Aorta (tissue), 5 donors: ENCODE data around the gene WNK1. TPM values are rescaled to one million over a fixed set of nuclear protein-coding genes. Genes with fewer than 3 reads are reported as not detected.
A peak's percentile ranks its signal among the peaks of the same experiment; 100 is the strongest.

ENCODE experiments used
- ATAC-seq: fragments of 200-7000 bp; cut with Tn5 transposase; one replicate; pipeline ENCODE4 v1.9.1; 2022; ENCODE audit warnings: moderate library complexity; ENCODE audit not compliant: low FRiP score
- DNase-seq, 2 donors: peaks; one replicate each; pipeline ENCODE4 v3.0.0-alpha.2; 2020
- H3K27ac ChIP-seq, 2 donors: one replicate each; pipeline ENCODE4 v1.5.1; 2013; ENCODE audit warnings: low read length in 2 of 2, mild to moderate bottlenecking in 2 of 2, moderate library complexity in 2 of 2, control low read depth in 1 of 2, inconsistent platforms in 1 of 2, low read depth in 1 of 2
- H3K27me3 ChIP-seq, 2 donors: one replicate each; pipeline ENCODE4 v1.6.1; 2013; ENCODE audit warnings: control low read depth in 1 of 2, low read length in 1 of 2, mild to moderate bottlenecking in 1 of 2, moderate library complexity in 1 of 2; ENCODE audit not compliant: insufficient read depth in 2 of 2, control insufficient read depth in 1 of 2
- H3K36me3 ChIP-seq, 2 donors: one replicate each; pipeline ENCODE4 v1.6.1; 2013; ENCODE audit warnings: control low read depth in 1 of 2, low read length in 1 of 2, mild to moderate bottlenecking in 1 of 2; ENCODE audit not compliant: insufficient read depth in 2 of 2, control insufficient read depth in 1 of 2
- H3K4me1 ChIP-seq, 2 donors: one replicate each; pipeline ENCODE4 v1.6.1; 2013; ENCODE audit warnings: low read length in 2 of 2, control low read depth in 1 of 2, mild to moderate bottlenecking in 1 of 2, moderate library complexity in 1 of 2; ENCODE audit not compliant: insufficient read depth in 2 of 2, control insufficient read depth in 1 of 2
- H3K4me3 ChIP-seq, 2 donors: one replicate each; pipeline ENCODE4 v1.5.1; 2013; ENCODE audit warnings: low read length in 2 of 2, control low read depth in 1 of 2, mild to moderate bottlenecking in 1 of 2
- H3K9me3 ChIP-seq: one replicate; pipeline ENCODE4 v1.6.1; 2013; ENCODE audit warnings: mild to moderate bottlenecking, low read length; ENCODE audit not compliant: control insufficient read depth
- WGBS, 2 donors: extraction: QIAGEN DNeasy Blood & Tissue Kit; methylation state at CpG; one replicate each; pipeline ENCODE4 v1.1.7; 2013; 5-methylcytosine and 5-hydroxymethylcytosine counted together
- intact Hi-C, 2 donors: fragments of 100-400 bp; cut with DNase I; formaldehyde crosslinking; loops; one replicate each; pipeline versions ENCODE4 v1.14.2 to v1.15.0; 2022
- polyA plus RNA-seq, 2 donors: library from polyadenylated mRNA; stranded (reverse); fragments of 200-250 nt; gene quantifications; one replicate each; pipeline ENCODE4 v1.2.3, GENCODE V29; 2013
- total RNA-seq, 2 donors: library from RNA; stranded (reverse); fragmentation: NEBNext Ultra II Directional; extraction: Animal tissue kit (Norgen Biotek cat#: 25700); gene quantifications; one replicate each; pipeline ENCODE4 v1.2.1, GENCODE V29; 2021
- donor health status: healthy with polysubstance abuse.
- donor health status: Bipolar disorder and iron deficiency.
- donor health status: DM: no; HTN: no; CAD: no.
- donor health status: DM: no; HTN: no; CAD: no.
- donor health status: DM: yes; HTN: yes; CAD: no.

Gene WNK1
- total and polyA plus RNA-seq, 4 donors: 22.3 to 226 (median 106) TPM

DNA sequence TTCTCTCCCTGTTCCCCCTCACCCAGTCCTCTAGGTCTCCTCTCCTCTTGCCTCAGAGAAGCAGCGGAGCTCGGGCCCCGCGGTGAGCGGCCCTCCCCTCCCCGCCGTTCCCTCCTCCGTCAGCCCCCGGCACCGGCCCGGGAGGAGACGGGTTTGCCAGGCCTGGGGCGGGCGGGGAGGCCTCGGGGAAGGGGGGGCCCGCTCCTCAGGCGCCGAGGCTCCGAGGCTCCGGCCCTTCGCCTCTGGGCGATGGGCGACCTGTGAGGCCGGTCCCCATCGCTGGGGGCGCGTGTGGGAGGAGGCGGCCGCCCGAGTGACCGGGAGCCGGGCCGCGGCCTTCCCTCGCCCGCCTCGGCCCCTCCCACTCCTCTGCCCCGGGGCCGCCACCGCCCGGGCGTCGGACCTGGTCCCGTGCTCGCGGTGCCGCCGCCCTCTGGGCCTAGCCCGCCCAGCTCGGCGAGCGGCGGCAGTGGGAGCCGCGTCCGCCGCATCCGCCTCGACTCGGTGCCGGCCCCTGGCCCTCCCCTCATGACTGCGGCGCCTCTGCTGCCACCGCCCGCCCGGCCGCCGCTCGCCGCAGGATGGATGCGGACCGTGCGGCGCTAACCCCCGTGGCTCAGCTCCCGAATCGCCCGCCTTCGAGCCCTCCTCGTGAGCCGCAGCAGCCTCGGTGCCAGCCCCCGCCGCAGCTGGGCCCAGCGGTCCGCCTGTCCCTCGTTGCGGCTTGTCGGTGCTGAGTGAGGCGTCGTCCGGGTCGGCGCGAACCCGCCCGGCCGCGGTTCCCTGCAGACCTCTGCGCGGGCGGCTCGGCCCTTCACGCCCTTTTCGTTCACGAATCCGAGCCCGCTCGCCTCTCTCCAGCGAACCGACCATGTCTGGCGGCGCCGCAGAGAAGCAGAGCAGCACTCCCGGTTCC lies 574 bp downstream of the WNK1 start:
- peak; percentile 80 for ATAC-seq
- WGBS, 2 donors: 0% methylated on average over 82 to 115 of the region's 115 CpGs

DNA sequence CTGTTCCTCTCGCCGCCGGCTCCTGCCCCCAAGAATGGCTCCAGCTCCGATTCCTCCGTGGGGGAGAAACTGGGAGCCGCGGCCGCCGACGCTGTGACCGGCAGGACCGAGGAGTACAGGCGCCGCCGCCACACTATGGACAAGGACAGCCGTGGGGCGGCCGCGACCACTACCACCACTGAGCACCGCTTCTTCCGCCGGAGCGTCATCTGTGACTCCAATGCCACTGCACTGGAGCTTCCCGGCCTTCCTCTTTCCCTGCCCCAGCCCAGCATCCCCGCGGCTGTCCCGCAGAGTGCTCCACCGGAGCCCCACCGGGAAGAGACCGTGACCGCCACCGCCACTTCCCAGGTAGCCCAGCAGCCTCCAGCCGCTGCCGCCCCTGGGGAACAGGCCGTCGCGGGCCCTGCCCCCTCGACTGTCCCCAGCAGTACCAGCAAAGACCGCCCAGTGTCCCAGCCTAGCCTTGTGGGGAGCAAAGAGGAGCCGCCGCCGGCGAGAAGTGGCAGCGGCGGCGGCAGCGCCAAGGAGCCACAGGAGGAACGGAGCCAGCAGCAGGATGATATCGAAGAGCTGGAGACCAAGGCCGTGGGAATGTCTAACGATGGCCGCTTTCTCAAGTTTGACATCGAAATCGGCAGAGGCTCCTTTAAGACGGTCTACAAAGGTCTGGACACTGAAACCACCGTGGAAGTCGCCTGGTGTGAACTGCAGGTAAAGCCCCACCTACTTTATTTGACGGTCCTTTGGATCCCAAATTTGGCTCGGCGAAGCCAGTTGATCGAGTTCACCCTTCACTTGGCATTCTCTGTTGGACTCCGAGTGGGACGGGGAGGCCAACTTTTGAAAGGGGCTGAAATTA lies 1.5 kb downstream of the WNK1 start:
- H3K36me3 ChIP-seq: no peaks in the 10 kb centered on the region
- H3K27ac ChIP-seq: peak overlapping the region in 1 of 2 donors; percentile 94
- H3K4me3 ChIP-seq: peak overlapping the region; percentile 86 to 94
- no peaks in the 10 kb centered on the region for H3K27me3 ChIP-seq
- DNase-seq (peak; percentile 70 to 87), ATAC-seq (peak; percentile 13)
- no peaks in the 10 kb centered on the region for H3K9me3 ChIP-seq
- intact Hi-C loops: loop anchor here in 1 of 2 donors (2.0 to 5.0 kb wide), 4 partner anchors 53 to 193 kb away; partner anchors contain the start of gene RAD52
- 0 to 1% methylated on average over 62 to 63 of the region's 63 CpGs for WGBS, 2 donors
- no peaks in the 10 kb centered on the region for H3K4me1 ChIP-seq

More for the DNA sequence above, 574 bp downstream of the WNK1 start:
- intact Hi-C loops: loop anchor here in 1 of 2 donors (2.0 to 5.0 kb wide), 4 partner anchors 54 to 194 kb away; partner anchors contain the start of gene RAD52
- H3K27ac ChIP-seq: peak overlapping the region; percentile 79 to 94
- peak; percentile 76 to 89 for DNase-seq
- no peaks in the 10 kb centered on the region for H3K4me1 ChIP-seq
- no peaks in the 10 kb centered on the region for H3K36me3 ChIP-seq
- no peaks in the 10 kb centered on the region for H3K27me3 ChIP-seq
- peak overlapping the region; percentile 86 to 94 for H3K4me3 ChIP-seq
- H3K9me3 ChIP-seq: no peaks in the 10 kb centered on the region

DNA sequence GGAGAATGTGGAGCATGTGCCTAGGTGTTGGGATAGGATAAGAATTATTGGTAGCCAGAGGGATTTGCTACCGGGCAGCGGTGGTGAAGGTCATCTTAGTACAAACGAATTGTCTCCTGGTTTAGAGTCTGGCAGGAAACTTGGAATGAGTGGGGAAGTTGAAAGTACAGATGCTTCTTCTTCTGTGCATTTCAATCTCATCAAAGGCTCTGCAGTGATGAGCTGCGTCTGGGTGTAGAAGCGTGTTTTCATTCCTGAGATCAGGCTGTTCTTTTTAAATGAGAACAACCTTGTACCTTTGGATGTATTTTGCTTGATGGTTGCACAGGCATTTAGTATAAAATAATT lies 2.1 kb downstream of the WNK1 start:
- DNase-seq: no peak
- Histone ChIP-seq H3K27me3 (no peaks in the 10 kb centered on the region), H3K4me1 (no peaks in the 10 kb centered on the region), H3K36me3 (no peaks in the 10 kb centered on the region), H3K27ac (peak overlapping the region in 1 of 2 donors; percentile 2), H3K9me3 (no peaks in the 10 kb centered on the region), H3K4me3 (peak overlapping the region; percentile 86 to 94)
- WGBS, 2 donors: 0 to 1% methylated on average over 5 of the region's 5 CpGs
- intact Hi-C loops: loop anchor here in 1 of 2 donors (5.0 kb wide), 3 partner anchors 53 to 193 kb away; partner anchors contain the start of gene RAD52
- ATAC-seq: no peak

DNA sequence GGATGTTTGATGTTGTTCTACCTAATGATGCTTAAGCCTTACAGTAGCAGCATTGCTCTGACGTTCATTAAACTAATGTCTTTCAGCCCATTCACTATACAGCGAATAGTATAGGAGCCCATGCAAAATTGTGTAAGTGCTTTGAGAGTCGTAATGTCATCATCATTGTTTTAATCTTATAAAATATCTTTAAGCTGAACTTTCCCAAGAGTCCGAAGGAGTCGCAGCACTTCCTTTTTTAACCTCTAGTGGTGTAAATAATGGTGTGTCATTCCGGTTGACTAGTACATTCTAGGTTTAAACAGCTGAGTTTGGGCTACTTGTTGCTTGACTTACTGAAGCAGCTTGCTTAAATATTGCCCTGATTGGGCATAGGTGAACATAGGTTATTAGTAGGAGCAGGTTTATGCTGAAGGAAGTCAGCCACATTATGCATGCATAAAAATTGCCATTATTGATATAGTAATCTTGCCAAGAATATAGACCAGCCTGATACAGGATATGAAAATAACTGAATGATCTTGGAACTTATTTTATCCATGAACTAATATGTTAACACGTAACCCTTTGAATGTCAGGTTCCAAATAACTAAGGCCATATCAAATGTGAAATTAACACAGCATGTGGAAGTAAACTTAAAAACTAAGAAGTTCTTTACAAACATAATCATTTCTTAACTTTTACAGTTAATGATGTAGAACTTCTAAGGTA lies 2.6 kb downstream of the WNK1 start:
- WGBS, 2 donors: 3 to 6% methylated on average over 7 of the region's 7 CpGs
- ATAC-seq (no peak), DNase-seq (no peak)
- H3K27me3 ChIP-seq: no peaks in the 10 kb centered on the region
- no peak overlapping the region for H3K27ac ChIP-seq
- intact Hi-C loops: loop anchor here (5.0 kb wide), 4 partner anchors 52 to 192 kb away; partner anchors contain the start of gene RAD52 (in 1 of the 2)
- H3K4me1 ChIP-seq: no peaks in the 10 kb centered on the region
- H3K9me3 ChIP-seq: no peaks in the 10 kb centered on the region
- H3K4me3 ChIP-seq: peak overlapping the region; percentile 86 to 94
- no peaks in the 10 kb centered on the region for H3K36me3 ChIP-seq

DNA sequence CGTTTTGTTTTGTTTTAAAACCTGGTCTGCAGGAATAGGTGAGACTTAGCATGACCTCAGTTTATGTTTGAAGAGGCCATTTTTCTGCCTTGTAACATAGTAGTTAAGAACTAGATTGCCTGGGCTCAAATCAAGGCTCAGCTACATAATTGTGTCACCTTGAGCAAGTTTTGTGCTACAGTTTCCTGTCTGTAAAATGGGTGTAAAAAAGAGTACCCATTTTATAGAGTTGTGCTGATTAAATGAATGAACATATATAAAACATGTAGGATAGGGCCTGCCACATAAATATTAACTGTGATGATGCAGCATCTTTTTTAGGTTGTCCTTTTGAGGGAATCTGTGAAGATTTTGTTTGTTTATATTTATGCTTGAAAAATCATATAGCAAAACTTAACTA lies 7.2 kb downstream of the WNK1 start:
- WGBS, 2 donors: 80 to 90% methylated on average over 1 of the region's 1 CpG
- no peaks in the 10 kb centered on the region for H3K27me3 ChIP-seq
- DNase-seq: no peak
- no peak overlapping the region for H3K4me3 ChIP-seq
- no peak overlapping the region for H3K27ac ChIP-seq
- no peaks in the 10 kb centered on the region for H3K36me3 ChIP-seq
- no peaks in the 10 kb centered on the region for H3K9me3 ChIP-seq
- H3K4me1 ChIP-seq: no peaks in the 10 kb centered on the region
- no peak for ATAC-seq
- intact Hi-C loops: loop anchor here in 1 of 2 donors (5.0 kb wide), 1 partner anchor 53 kb away; no protein-coding TSS in a partner anchor

DNA sequence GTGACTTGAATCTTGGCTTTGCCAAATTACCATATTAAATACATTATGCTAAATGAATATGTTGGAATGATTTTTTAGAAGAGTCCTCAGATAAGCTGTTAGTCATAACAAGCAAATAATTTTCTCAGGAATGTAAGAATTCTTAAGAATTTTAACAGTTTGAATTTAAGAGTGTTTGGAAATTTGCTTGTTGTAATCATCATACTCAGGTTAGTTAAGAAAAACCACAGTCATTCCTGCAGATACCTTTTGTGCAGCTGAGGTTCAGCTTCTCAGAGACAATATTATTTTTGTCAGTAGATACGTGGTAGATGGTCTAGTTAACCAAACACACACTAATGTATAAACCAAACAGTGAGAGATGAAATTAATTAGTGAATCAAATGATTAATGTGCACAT lies 8.9 kb downstream of the WNK1 start:
- no peaks in the 10 kb centered on the region for H3K27me3 ChIP-seq
- ATAC-seq (no peak), DNase-seq (no peak)
- no peak overlapping the region for H3K27ac ChIP-seq
- H3K4me1 ChIP-seq: no peaks in the 10 kb centered on the region
- no peaks in the 10 kb centered on the region for H3K36me3 ChIP-seq
- no peaks in the 10 kb centered on the region for H3K9me3 ChIP-seq
- WGBS, 2 donors: 41 to 43% methylated on average over 1 of the region's 1 CpG
- intact Hi-C loops: no loop called here
- no peak overlapping the region for H3K4me3 ChIP-seq

DNA sequence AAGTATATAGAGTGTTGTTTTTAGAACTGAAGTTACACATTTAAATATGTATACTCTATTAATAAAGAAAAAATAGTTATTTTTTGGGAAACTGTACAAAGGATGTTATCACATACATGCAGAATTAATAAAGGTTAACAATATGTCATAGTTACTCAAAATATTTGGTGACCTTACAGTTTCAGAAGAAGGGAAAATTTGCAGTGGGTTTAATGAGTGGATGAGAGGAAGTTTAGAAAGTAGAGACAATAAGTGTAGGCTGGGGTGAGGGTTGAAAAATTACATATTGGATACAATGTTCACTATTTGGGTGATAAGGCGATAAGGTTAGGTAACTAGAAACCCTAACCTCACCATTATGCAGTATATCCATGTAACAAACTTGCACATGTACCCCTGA lies 13.5 kb downstream of the WNK1 start:
- no peak overlapping the region for H3K27ac ChIP-seq
- ATAC-seq: no peak
- no peaks in the 10 kb centered on the region for H3K9me3 ChIP-seq
- intact Hi-C loops: no loop called here
- WGBS, 2 donors: 93 to 99% methylated on average over 1 of the region's 1 CpG
- no peaks in the 10 kb centered on the region for H3K4me1 ChIP-seq
- H3K27me3 ChIP-seq: no peaks in the 10 kb centered on the region
- no peak overlapping the region for H3K4me3 ChIP-seq
- no peaks in the 10 kb centered on the region for H3K36me3 ChIP-seq
- no peak for DNase-seq

DNA sequence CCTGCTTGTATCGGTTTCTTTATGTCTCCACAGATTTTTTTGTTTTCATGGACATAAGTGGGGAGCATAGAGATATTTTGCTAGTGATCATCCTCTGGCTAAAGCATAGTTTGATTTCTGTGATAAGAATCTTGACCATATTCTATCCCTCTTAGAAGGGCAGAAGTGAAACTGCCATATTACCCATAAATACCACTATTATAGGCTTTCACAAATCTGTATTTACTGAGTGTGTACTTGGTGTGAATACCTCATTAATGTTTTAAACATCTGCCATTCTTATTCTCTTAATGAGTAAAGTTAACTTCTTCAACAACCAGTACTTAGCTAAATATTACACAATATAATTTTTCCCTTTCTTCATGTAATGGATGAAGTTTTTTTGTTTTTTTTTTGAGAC lies 16.1 kb downstream of the WNK1 start:
- intact Hi-C loops: no loop called here
- Histone ChIP-seq H3K27me3 (no peaks in the 10 kb centered on the region), H3K4me3 (no peak overlapping the region), H3K27ac (no peak overlapping the region), H3K9me3 (no peaks in the 10 kb centered on the region), H3K36me3 (no peaks in the 10 kb centered on the region), H3K4me1 (no peaks in the 10 kb centered on the region)
- no peak for DNase-seq
- no peak for ATAC-seq
- WGBS, 2 donors: 94 to 99% methylated on average over 1 of the region's 1 CpG
